Stimulated activated memory B cell treated with anti-CD40 and anti-IgM and Interleukin-4, amounts not matched to agents 10 μg/mL and 1 μg/mL and 100 μg/mL, for 72 hours (primary cell): ENCODE data around the gene KDM4B.
"Not testable (repeated sequence)": the region's sequence is repeated elsewhere in the genome, so short reads cannot be mapped to it uniquely, and the experiment has no call there.

ENCODE experiments used
- ATAC-seq: fragments of 150-1000 bp; cut with Tn5 transposase; 2 replicates; pipeline ENCODE4 v1.10.0; 2021
- H3K27ac Mint-ChIP-seq: one replicate; pipeline ENCODE4 v1.8.0; 2022; ENCODE audit warnings: mild to moderate bottlenecking, mixed read lengths
- H3K27me3 Mint-ChIP-seq: one replicate; pipeline ENCODE4 v1.8.0; 2022; ENCODE audit warnings: mixed read lengths
- H3K36me3 Mint-ChIP-seq: one replicate; pipeline ENCODE4 v1.8.0; 2022; ENCODE audit warnings: mixed read lengths
- H3K4me1 Mint-ChIP-seq: one replicate; pipeline ENCODE4 v1.8.0; 2022; ENCODE audit warnings: mixed read lengths
- H3K4me3 Mint-ChIP-seq: one replicate; pipeline ENCODE4 v1.8.0; 2022; ENCODE audit warnings: mild to moderate bottlenecking, moderate library complexity, mixed read lengths
- H3K9me3 Mint-ChIP-seq: one replicate; pipeline ENCODE4 v1.8.0; 2022; ENCODE audit warnings: mixed read lengths

KDM4B gene

DNA sequence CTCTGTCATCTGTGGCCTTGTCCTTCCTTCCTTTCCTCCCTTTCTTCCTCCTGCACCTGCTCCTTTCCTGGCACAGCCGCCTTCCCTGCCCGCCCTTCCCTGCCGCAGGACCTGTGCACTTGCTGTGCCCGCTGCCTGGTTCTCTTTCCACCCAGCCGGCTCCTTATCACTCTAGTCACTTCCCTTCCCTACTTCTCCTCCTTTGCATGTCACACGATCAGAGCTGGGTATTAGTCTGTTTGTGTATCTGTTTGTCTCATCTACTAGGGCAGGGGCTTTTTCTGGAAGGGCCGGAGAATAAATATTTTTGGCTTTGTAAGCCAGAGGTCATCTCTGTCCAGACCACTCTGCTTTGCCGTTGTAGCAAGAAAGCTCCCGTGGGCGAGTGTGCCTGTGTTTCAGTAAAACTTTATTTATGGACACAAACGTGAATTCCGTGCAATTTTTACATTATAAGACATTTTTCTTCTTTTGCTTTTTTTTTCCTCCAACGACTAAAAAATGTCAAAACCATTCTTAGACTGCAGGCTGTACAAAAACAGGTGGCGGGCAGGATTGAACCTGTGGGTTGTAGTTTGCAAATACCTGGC is 6.1 kb downstream of the KDM4B start:
- Mint-ChIP-seq H3K4me1 (peaks cover 80% of the 10 kb centered on the region), H3K36me3 (peaks cover 37% of the 10 kb centered on the region), H3K4me3 (no peak overlapping the region), H3K27ac (no peak overlapping the region), H3K27me3 (no peaks in the 10 kb centered on the region), H3K9me3 (no peaks in the 10 kb centered on the region)
- ATAC-seq = no peak

DNA sequence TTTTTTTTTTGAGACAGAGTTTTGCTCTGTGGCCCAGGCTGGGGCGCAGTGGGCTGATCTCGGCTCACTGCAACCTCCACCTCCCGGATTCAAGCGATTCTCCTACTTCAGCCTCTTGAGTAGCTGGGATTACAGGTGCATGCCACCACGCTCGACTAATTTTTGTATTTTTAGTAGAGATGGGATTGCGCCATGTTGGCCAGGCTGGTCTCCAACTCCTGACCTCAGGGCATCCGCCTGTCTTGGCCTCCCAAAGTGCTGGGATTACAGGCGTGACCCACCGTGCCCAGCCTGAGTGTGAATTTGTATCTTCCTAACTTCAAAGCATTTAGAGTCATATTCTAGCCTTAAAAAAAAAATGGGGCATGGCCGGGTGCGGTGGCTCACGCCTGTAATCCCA is 6.7 kb downstream of the KDM4B start:
- H3K4me1 Mint-ChIP-seq = peaks cover 80% of the 10 kb centered on the region
- ATAC-seq, H3K27ac Mint-ChIP-seq: not testable (repeated sequence)

DNA sequence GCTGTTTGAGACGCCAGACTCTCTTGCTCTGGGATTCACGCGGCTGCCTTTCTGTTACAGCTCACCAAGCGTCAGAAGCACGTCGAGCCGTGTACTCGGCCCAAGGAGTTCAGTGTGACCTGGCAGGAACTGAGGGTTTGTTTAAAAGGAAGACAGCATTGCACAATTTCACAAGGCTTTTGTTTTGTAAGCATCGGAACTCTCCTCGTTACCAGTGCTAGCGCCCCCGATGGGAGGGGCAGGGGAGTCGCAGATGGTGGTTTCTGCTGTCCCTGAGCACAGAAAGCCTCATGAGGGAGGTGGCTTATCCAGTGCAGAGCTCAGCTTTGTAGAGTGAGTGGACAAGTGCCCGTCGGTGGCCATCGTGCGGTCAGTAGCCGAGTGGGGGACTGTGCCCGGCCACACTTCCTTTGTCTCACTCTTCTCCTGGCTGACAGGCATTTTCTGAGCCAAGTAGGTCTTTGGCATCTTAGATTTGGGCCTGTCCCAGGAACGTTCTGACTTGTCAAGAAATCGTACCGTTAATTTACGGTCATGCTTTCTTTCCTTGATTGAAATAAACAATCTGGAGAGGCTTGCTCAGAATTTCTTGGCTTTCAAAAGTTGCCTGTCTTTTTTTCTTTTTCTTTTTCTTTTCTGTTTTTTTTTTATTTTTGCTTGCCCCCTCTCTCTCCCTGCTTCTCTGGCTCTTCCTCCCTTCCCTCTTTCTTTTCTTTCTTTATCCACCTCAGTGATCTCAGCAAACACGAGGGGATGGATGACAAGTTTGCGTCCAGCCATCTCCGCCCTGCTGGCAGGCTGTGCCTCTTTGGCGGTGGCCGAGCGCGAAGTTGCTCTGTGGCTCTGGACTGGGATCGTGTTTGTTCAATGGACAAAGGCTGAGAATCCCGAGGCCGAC is 7.7 kb downstream of the KDM4B start:
- Mint-ChIP-seq H3K4me1 (peaks cover 80% of the 10 kb centered on the region), H3K36me3 (peaks cover 33% of the 10 kb centered on the region), H3K9me3 (no peaks in the 10 kb centered on the region), H3K4me3 (peak overlapping the region; percentile 67), H3K27ac (peak overlapping the region; percentile 59), H3K27me3 (no peaks in the 10 kb centered on the region)
- no peak for ATAC-seq

More for the DNA sequence above, 6.7 kb downstream of the KDM4B start:
- not testable (repeated sequence) for H3K27me3 Mint-ChIP-seq, H3K4me3 Mint-ChIP-seq, H3K9me3 Mint-ChIP-seq
- peaks cover 37% of the 10 kb centered on the region for H3K36me3 Mint-ChIP-seq

DNA sequence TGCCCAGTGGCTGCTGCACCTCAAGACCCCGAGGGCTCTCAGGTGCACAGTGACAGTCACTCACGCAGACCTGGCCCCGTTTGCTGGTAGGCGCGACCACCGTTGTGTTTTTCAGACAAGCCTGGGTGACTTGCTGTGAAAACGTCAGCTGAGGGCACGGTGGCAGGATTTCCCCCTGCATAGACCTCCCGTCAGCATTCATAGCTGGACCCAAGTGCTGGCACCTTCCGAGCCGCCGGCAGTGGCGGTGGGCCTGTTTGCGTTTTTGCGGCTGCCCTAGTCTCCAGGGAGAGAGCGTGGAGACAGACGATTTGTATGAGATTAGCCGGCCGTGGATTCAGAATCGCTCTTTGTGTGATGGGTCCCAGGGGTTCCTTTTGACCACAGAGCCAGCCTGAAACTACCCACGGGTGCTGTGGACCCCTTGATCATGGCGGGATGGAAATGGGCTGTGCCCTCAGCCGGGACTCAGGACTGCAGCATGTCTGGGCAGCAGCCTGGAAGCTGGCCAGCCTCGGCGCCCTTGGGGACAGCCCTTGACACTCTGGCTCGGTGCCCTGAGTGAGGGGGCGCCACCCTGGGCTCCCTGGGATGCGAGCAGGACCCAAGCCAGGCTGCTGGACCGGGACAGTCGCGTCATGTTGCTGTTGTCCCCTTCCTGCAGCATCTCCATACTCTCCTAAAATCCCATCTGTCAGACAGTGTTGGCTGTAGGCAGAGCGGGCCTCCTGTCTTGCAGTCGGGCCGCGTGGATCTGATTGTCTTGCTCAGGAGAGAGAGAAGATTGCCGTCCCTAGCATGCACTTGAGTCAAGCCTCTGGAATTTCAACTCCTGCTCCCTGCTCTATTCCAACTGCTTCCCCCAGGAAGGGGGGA is 8.6 kb downstream of the KDM4B start:
- Mint-ChIP-seq H3K9me3 (no peaks in the 10 kb centered on the region), H3K27ac (peak overlapping the region; percentile 59), H3K36me3 (peaks cover 35% of the 10 kb centered on the region), H3K4me3 (peak overlapping the region; percentile 67), H3K4me1 (peaks cover 79% of the 10 kb centered on the region), H3K27me3 (no peaks in the 10 kb centered on the region)
- ATAC-seq = peak; percentile 70

DNA sequence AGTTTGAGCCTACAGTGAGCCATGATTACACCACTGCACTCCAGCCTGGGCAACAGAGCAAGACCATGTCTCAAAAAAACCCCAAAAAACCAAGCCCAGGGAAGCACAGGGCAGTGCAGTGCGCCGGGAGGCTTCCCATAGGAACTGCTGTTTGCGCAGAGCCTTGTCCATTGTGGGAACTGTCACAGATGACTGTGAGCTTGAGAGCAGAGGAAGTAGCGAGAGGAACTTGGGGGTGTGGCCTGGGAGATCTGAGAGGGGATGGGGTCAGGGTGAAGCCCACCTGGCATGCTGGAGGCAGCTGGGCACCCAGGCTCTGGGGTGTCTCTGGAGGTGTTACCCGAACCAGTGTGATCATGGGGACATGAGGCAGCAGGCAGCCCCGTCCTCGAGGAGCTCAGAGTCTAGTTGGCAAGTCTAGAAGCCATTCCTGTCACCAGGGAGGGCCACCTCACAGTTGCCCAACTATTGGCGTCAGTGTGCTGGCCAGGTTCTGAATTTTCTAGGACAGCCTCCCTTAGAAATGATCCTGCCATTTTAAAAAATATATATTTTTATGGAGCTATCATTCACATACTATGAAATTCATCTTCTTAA is 10.4 kb downstream of the KDM4B start:
- no peak overlapping the region for H3K27ac Mint-ChIP-seq

DNA sequence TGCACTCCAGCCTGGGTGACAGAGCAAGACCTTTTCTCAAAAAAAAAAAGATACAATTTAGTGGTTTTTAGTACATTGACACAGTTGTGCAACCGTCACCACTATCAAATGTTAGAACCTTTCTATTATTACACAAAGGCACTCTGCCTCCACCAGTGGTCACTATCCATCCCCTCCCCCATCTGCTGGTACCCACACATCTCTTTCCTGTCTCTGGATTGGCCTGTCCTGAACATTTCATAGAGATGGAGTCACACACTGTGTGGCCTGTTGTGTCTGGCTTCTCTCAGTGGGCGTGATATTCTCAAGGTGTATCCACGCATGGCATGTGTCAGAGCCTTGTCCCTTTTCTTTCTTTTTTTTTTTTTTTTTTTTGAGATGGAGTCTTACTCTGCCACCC is 11.2 kb downstream of the KDM4B start:
- H3K9me3 Mint-ChIP-seq = no peaks in the 10 kb centered on the region
- H3K4me1 Mint-ChIP-seq = peaks cover 82% of the 10 kb centered on the region
- no peak overlapping the region for H3K27ac Mint-ChIP-seq
- no peak overlapping the region for H3K4me3 Mint-ChIP-seq
- H3K36me3 Mint-ChIP-seq = peaks cover 28% of the 10 kb centered on the region
- ATAC-seq = no peak
- no peaks in the 10 kb centered on the region for H3K27me3 Mint-ChIP-seq

More for the DNA sequence above, 10.4 kb downstream of the KDM4B start:
- no peak overlapping the region for H3K4me3 Mint-ChIP-seq
- no peaks in the 10 kb centered on the region for H3K9me3 Mint-ChIP-seq
- peaks cover 35% of the 10 kb centered on the region for H3K36me3 Mint-ChIP-seq
- no peaks in the 10 kb centered on the region for H3K27me3 Mint-ChIP-seq
- H3K4me1 Mint-ChIP-seq = peaks cover 84% of the 10 kb centered on the region
- no peak for ATAC-seq

DNA sequence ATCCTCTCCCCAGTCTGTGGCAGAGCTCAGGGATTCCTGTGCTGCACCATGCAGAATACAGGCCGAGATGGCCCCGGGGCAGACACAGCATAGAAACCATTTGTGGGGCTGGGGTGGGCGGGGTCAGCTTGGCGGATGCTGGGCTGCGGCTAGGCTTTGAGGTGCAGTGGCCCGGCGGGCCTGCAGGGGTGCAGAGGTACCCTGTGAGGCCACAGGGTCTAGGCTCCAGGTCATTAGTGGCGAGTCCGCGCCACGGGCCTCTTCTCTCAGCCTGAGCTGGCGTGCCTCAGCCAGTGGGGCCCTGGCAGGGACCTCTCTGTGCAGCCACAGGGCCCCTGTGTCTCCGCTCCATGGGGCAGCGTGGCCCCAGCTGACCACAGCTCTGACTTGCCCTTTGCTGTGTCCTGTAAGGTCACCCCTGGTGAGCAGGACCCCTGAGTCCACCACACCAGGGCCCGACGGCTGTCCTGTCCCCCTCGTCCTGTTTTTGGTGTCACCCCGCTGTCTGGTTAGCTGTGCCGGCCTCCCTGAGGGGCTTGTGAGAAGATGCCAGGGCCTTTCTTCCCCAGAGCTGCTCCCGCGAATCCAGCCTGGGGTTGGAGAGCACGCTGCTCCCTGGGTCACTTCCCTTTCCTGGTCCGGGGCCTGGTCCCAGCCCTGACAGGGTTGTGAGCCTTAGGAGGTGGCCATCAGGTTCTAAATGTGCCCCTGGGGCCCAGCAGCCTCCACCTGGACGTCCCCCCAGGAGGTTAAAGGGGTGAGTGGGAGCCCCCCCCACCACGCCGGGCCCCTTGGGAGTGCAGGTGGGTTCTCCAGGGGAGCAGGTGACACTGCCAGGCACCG is 12.1 kb downstream of the KDM4B start:
- Mint-ChIP-seq H3K27me3 (no peaks in the 10 kb centered on the region), H3K27ac (peak overlapping the region; percentile 37), H3K9me3 (no peaks in the 10 kb centered on the region), H3K36me3 (peaks cover 25% of the 10 kb centered on the region), H3K4me3 (no peak overlapping the region), H3K4me1 (peaks cover 86% of the 10 kb centered on the region)
- ATAC-seq = no peak

DNA sequence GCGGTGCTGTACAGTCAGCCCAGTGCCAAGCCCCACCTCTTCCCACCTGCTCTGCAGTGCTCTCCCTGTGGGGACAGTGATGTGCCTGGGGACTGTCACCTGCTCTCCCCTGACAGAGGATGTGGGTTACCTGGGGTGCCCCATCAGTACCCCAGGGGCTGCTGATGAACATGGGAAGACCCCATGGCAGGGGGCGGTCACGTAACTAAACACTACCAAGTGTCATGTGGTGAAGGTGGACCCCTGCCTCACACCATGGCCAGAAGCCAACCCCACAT is 12.7 kb downstream of the KDM4B start:
- ATAC-seq = peak; percentile 79
- peaks cover 85% of the 10 kb centered on the region for H3K4me1 Mint-ChIP-seq
- peaks cover 24% of the 10 kb centered on the region for H3K36me3 Mint-ChIP-seq
- H3K4me3 Mint-ChIP-seq = peak overlapping the region; percentile 23
- no peaks in the 10 kb centered on the region for H3K9me3 Mint-ChIP-seq
- no peaks in the 10 kb centered on the region for H3K27me3 Mint-ChIP-seq
- peak overlapping the region; percentile 37 for H3K27ac Mint-ChIP-seq

DNA sequence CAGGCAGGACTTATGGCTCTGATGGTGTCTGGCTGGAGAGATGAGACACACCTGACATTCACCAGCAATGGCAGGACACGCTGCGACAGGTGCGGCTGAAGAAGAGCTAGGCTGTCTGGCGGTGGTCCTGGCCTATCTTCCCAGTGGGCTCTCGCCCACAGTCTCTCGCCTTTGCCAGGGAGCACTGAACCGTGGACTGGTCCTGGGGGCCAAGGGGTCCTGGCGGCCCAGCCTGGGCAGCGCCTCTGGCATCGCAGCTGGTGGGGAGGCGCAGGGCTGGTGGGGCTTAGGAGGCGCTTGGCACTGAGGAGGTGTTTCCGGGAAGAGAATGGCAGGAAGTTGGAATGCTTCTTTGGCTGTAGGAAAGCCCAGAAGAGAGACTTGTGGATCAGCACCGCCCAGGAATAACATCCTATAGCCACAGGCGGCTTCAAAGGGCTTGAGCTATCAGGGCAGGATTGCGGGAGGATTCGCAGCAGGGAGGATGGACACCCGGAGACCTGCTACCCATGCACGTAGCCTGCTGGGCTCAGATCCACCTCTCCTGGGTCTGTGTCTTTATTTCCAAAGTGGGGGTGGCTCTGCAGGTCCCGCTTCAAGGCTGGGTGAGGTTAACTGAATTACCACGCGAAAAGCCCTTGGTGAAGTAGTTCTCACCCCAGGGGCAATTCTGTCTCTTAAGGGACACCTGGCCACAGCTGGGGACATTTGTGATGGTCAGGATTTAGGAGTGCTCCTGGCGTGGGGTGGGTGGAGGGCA is 14.6 kb downstream of the KDM4B start:
- H3K9me3 Mint-ChIP-seq = no peaks in the 10 kb centered on the region
- H3K27me3 Mint-ChIP-seq = no peaks in the 10 kb centered on the region
- H3K27ac Mint-ChIP-seq = no peak overlapping the region
- H3K4me1 Mint-ChIP-seq = peaks cover 75% of the 10 kb centered on the region
- no peak overlapping the region for H3K4me3 Mint-ChIP-seq
- H3K36me3 Mint-ChIP-seq = peaks cover 10% of the 10 kb centered on the region
- no peak for ATAC-seq

DNA sequence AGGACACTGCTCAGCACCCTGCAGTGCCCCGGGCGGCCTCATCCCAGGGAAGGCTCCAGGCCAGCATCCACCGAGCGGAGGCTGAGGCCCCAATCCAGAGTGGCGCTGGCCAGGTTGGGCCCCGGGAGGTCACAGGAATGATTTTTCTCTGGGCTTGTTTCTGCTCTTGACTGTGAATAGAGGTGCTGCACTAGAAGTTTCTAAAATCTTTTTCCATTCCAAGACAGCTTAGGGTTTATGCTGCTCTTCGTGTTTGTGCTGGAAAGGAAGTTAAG is 15.1 kb downstream of the KDM4B start:
- Mint-ChIP-seq H3K27ac (peak overlapping the region; percentile 19), H3K27me3 (no peaks in the 10 kb centered on the region), H3K4me1 (peaks cover 73% of the 10 kb centered on the region), H3K4me3 (no peak overlapping the region), H3K36me3 (peaks cover 10% of the 10 kb centered on the region), H3K9me3 (no peaks in the 10 kb centered on the region)
- ATAC-seq = no peak

DNA sequence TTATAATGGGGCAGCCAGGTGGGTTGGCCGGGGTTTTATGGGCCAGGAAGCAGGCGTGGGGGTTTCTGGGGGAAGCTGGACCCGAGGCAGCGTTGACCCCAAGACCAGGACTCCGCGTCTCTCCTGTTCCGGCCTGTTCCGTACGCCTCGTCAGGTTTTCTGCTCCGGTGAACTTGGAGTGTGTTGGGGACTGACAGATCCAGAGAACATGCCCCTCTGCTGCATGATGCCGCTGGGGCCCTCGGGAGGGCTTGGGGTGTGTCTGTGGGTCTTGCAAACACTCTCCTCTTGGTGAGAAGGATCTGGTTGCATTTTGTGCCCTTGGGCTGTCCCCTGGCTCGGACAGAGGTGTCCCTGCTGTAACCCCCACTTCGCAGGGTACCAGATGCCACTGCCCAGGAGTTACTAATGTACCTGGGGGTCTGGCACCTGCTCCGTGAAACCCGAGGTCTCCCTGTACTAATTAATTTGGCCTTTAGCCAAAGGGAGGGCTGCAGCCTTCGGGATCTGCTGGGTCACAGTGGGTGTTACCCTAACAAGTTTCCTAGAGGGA is 15.6 kb downstream of the KDM4B start:
- Mint-ChIP-seq H3K4me3 (no peak overlapping the region), H3K27ac (peak overlapping the region; percentile 19), H3K4me1 (peaks cover 73% of the 10 kb centered on the region), H3K27me3 (no peaks in the 10 kb centered on the region), H3K36me3 (peaks cover 10% of the 10 kb centered on the region), H3K9me3 (no peaks in the 10 kb centered on the region)
- no peak for ATAC-seq

DNA sequence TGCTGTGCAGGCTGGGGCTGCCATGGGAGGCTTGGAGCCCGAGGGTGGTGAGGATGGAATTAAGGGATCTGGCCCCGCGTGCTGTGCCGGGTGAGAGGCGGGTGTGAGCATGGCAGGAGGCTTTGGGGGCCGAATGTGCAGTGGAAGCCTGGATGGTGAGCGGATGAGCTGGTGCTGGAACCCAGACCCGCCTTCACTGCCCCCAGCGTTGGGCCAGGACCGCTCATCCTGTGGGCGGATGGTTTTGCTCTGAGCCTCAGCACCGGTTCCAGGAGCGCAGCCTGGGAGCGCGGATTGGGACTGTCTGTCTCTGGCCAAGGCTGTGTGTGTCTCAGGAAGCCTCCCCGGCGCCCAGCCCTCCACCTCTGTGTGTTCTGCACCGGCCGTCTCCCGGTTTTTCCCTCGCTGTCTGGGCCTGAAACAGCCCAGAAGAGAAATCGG is 16.7 kb downstream of the KDM4B start:
- Mint-ChIP-seq H3K36me3 (peaks cover 10% of the 10 kb centered on the region), H3K9me3 (no peaks in the 10 kb centered on the region), H3K4me1 (peaks cover 68% of the 10 kb centered on the region), H3K4me3 (no peak overlapping the region), H3K27ac (no peak overlapping the region), H3K27me3 (no peaks in the 10 kb centered on the region)
- no peak for ATAC-seq

DNA sequence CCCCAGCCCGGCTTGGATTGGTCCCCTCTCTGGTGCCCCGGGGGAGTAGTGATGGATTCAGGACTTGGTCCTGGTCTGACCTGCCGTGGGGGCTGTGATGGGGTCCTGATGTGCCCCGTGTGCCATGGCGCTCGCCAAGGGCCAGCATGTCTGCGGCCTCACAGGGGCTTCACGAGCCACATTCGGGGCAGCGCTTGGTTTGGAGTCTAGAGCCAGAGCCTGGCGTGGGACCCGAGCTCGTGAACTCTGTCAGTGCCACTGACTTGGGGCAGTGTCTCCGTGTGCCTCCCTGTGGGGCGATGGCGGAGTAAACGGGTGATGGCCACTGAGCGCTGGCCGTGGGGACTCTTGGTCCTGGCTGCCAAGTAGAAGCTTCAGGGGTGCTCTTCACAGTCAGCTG is 17.1 kb downstream of the KDM4B start:
- Mint-ChIP-seq H3K4me1 (peaks cover 63% of the 10 kb centered on the region), H3K36me3 (peaks cover 10% of the 10 kb centered on the region)
- ATAC-seq = no peak

DNA sequence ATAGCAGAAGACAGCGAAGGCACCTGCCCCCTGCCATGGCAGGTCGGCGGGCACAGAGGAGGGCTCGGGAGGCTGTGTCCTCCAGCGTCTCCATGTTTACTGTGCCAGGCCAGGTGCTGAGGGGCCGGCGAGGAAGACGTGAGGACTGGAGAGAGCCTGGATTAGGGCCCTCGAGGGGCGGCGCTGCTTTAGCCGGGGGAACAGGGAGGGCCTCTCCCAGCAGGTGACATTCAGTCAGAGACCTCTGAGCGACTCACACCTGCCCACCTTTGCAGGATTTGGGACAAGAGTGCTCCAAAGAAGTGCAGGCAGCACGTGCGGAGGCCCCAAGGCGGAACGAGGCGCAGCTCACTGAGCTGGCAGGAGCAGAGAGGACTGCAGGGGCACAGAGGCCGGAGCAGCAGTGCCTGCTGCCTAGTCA is 17.6 kb downstream of the KDM4B start:
- Mint-ChIP-seq H3K9me3 (no peaks in the 10 kb centered on the region), H3K27me3 (no peaks in the 10 kb centered on the region), H3K4me3 (no peak overlapping the region), H3K36me3 (peaks cover 12% of the 10 kb centered on the region), H3K4me1 (peaks cover 59% of the 10 kb centered on the region), H3K27ac (no peak overlapping the region)
- ATAC-seq = no peak

More for the DNA sequence above, 17.1 kb downstream of the KDM4B start:
- Mint-ChIP-seq H3K9me3 (no peaks in the 10 kb centered on the region), H3K4me3 (no peak overlapping the region), H3K27me3 (no peaks in the 10 kb centered on the region), H3K27ac (no peak overlapping the region)
